ELF-1 (cell line): ENCODE results near the gene PTPN11.
A peak's percentile ranks its signal among the peaks of the same experiment; 100 is the strongest.
"Not testable (repeated sequence)": the region's sequence is repeated elsewhere in the genome, so short reads cannot be mapped to it uniquely, and the experiment has no call there.

ENCODE experiments used
- DNase-seq: peaks from one replicate; pipeline ENCODE4 v3.0.0-alpha.2; 2016; ENCODE audit warnings: low read depth, low spot score

Gene PTPN11

GRCh38 chr12:112409064-112409905, 9.5 kb upstream of the PTPN11 start, which contains the start of gene RPL6:
Gene RPL6, minus strand, starts transcription at chr12:112409605. Its CDS starts 949 bp downstream, at chr12:112408656.
- peak; percentile 91 for DNase-seq

GRCh38 chr12:112409906-112410244, 8.9 kb upstream of the PTPN11 start:
- DNase-seq: no peak

- DNase-seq: no peak
These were observed 4.7 kb upstream of the PTPN11 start for GRCh38 chr12:112413855-112414625.

GRCh38 chr12:112415457-112415856, 3.3 kb upstream of the PTPN11 start:
- DNase-seq: not testable (repeated sequence)

GRCh38 chr12:112418273-112418607, 507 bp upstream of the PTPN11 start:
- DNase-seq: no peak

GRCh38 chr12:112419297-112420133, 768 bp downstream of the PTPN11 start:
- DNase-seq: peak; percentile 84

- DNase-seq: no peak
These were observed 2.0 kb downstream of the PTPN11 start for GRCh38 chr12:112420740-112421139.

GRCh38 chr12:112421363-112421762, 2.6 kb downstream of the PTPN11 start:
- DNase-seq: no peak

- no peak for DNase-seq
These were observed 3.8 kb downstream of the PTPN11 start for GRCh38 chr12:112422531-112422930.

GRCh38 chr12:112424126-112424525, 5.4 kb downstream of the PTPN11 start:
- no peak for DNase-seq

- no peak for DNase-seq
These were observed 7.0 kb downstream of the PTPN11 start for GRCh38 chr12:112425582-112426382.

- DNase-seq: no peak
These were observed 9.0 kb downstream of the PTPN11 start for GRCh38 chr12:112427760-112428159.

GRCh38 chr12:112430929-112431328, 12.2 kb downstream of the PTPN11 start:
- DNase-seq: no peak

GRCh38 chr12:112431965-112432364, 13.2 kb downstream of the PTPN11 start:
- no peak for DNase-seq

GRCh38 chr12:112433551-112433950, 14.8 kb downstream of the PTPN11 start:
- no peak for DNase-seq

GRCh38 chr12:112438645-112439044, 19.9 kb downstream of the PTPN11 start:
- DNase-seq: not testable (repeated sequence)

- no peak for DNase-seq
These were observed 21.0 kb downstream of the PTPN11 start for GRCh38 chr12:112439769-112440168.

GRCh38 chr12:112440653-112441052, 21.9 kb downstream of the PTPN11 start:
- not testable (repeated sequence) for DNase-seq

GRCh38 chr12:112443916-112444315, 25.2 kb downstream of the PTPN11 start:
- DNase-seq: no peak

GRCh38 chr12:112446008-112446725, 27.4 kb downstream of the PTPN11 start:
- DNase-seq: no peak
